ENCODE measurements around the gene GJD4. TPM values are rescaled to one million over a fixed set of nuclear protein-coding genes. Genes with fewer than 3 reads are reported as not detected.

The GJD4 gene
- not detected for total RNA-seq
- long read RNA-seq = 0 reads

- no peak for TF ChIP-seq CTCF (IDR thresholded peaks at IDR 0.05)
- intact Hi-C loops (cut with DNase I) = no loop called here
- Histone ChIP-seq H3K27ac (no peak within 1 kb of the TSS), H3K27me3 (ENCODE audit: low read depth) (peaks cover 25% of the 10 kb centered on the region), H3K4me1 (peaks cover 6% of the 10 kb centered on the region), H3K36me3 (no peaks in the 10 kb centered on the region), H3K4me3 (no peak within 1 kb of the TSS), H3K9me3 (peaks cover 3% of the 10 kb centered on the region)
- DNase-seq = no peak
- no peak for ATAC-seq
Observed at GRCh38 chr10:35605191-35605590, at the start of gene GJD4. Gene GJD4 (plus strand): TSS chr10:35605341. CDS start chr10:35605568, 227 bp downstream.

- DNase-seq = no peak
- H3K27me3 ChIP-seq (ENCODE audit: low read depth) = no peaks in the 10 kb centered on the region
- TF ChIP-seq CTCF (IDR thresholded peaks at IDR 0.05) = no peak
- H3K9me3 ChIP-seq = no peaks in the 10 kb centered on the region
- no peak for ATAC-seq
- H3K4me1 ChIP-seq = no peaks in the 10 kb centered on the region
- H3K4me3 ChIP-seq = no peak overlapping the region
- H3K27ac ChIP-seq = no peak overlapping the region
- intact Hi-C loops (cut with DNase I) = no loop called here
- peaks cover 32% of the 10 kb centered on the region for H3K36me3 ChIP-seq
Observed at GRCh38 chr10:35555962-35556930, 48.9 kb upstream of the GJD4 start.

- H3K4me1 ChIP-seq = no peaks in the 10 kb centered on the region
- no peak for TF ChIP-seq CTCF (IDR thresholded peaks at IDR 0.05)
- DNase-seq = no peak
- H3K9me3 ChIP-seq = no peaks in the 10 kb centered on the region
- no peak for ATAC-seq
- H3K27me3 ChIP-seq (ENCODE audit: low read depth) = no peaks in the 10 kb centered on the region
- intact Hi-C loops (cut with DNase I) = no loop called here
- no peak overlapping the region for H3K27ac ChIP-seq
- H3K4me3 ChIP-seq = no peak overlapping the region
- H3K36me3 ChIP-seq = peaks cover 24% of the 10 kb centered on the region
Observed at GRCh38 chr10:35558276-35558675, 46.9 kb upstream of the GJD4 start.

GRCh38 chr10:35559416-35559815, 45.7 kb upstream of the GJD4 start:
- Histone ChIP-seq H3K4me3 (no peak overlapping the region), H3K36me3 (peaks cover 13% of the 10 kb centered on the region), H3K4me1 (peaks cover 10% of the 10 kb centered on the region), H3K27ac (no peak overlapping the region), H3K27me3 (ENCODE audit: low read depth) (no peaks in the 10 kb centered on the region), H3K9me3 (no peaks in the 10 kb centered on the region)
- DNase-seq (no peak), ATAC-seq (no peak)
- intact Hi-C loops (cut with DNase I) = no loop called here
- no peak for TF ChIP-seq CTCF (IDR thresholded peaks at IDR 0.05)

- H3K36me3 ChIP-seq = peaks cover 21% of the 10 kb centered on the region
- intact Hi-C loops (cut with DNase I) = no loop called here
- ATAC-seq (no peak), DNase-seq (no peak)
- H3K4me1 ChIP-seq = peaks cover 18% of the 10 kb centered on the region
- no peak for TF ChIP-seq CTCF (IDR thresholded peaks at IDR 0.05)
- H3K27me3 ChIP-seq (ENCODE audit: low read depth) = no peaks in the 10 kb centered on the region
- H3K9me3 ChIP-seq = no peaks in the 10 kb centered on the region
- H3K4me3 ChIP-seq = no peak overlapping the region
- no peak overlapping the region for H3K27ac ChIP-seq
Observed at GRCh38 chr10:35561715-35562114, 43.4 kb upstream of the GJD4 start.

Data from lower lobe of right lung (tissue), 2 donors.